Measurements from ENCODE around the gene STAU1.

Gene STAU1

DNA sequence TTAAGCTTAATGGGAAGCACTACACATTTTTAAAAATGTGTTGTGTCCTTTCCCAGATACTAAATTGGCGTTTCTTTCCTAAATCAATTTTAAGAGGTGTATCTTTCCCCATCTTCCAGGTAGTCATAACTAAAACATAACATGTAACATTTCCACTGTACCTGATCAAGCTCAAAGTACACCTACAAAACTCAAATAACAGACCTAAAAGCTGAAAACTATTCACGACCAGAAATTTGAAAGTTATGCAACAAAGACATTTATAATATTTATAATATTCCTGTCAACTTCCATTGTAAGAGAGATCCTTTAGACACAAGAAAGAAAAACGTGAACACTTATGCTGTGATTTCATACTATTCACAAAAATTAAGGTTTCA lies 3.5 kb downstream of the STAU1 start:
- TF ChIP-seq GATA2 (IDR thresholded peaks at IDR 0.05; ENCODE audit: low read depth, low read length): no peak
- no peak for TF ChIP-seq GATA3 (IDR thresholded peaks at IDR 0.05; ENCODE audit: low read depth, low read length)

DNA sequence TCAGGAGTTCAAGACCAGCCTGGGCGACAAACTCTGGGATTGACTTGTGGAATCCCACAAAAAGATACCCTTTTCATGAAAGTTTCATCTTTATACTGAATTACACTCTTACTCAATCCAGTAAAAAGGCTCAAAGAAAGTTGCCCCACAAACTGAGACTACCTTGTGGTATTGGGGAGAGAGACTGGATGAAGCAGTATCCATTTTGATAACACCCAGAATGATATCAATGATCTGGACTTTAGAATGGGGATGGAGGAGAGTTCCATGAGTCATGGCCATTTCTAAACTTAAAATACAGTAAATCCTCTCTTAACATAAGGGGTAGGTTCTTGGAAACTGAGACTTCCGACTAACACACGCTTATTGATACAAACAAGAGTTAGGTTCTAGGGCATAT lies 4.7 kb downstream of the STAU1 start:
- TF ChIP-seq GATA2 (IDR thresholded peaks at IDR 0.05; ENCODE audit: low read depth, low read length) (no peak), GATA3 (IDR thresholded peaks at IDR 0.05; ENCODE audit: low read depth, low read length) (no peak)

DNA sequence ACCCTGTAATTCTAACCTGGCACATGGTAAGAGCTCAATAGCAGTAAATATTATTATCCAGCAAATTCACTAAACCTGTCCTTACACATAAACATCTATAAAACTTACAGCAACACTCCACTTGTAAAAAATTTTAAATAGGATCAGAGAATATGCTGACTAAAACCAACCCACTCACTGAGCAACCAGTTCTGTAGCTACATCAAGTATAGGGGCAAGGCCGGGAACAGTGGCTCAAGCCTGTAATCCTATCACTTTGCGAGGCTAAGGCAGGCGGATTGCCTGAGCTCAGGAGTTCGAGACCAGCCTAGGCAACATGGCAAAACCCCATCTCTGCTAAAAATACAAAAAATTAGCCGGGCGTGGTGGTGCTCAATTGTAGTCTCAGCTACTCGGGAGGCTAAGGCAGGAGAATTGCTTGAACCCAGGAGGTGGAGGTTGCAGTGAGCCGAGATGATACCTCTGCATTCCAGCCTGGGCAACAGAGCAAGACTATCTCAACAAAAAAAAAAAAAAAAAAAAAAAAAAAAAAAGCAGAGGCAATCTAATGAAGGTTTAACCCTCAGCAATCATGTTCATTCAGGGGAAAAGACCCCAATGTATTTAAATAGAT lies 6.8 kb downstream of the STAU1 start:
- TF ChIP-seq GATA2 (IDR thresholded peaks at IDR 0.05; ENCODE audit: low read depth, low read length) (no peak), GATA3 (IDR thresholded peaks at IDR 0.05; ENCODE audit: low read depth, low read length) (no peak)

DNA sequence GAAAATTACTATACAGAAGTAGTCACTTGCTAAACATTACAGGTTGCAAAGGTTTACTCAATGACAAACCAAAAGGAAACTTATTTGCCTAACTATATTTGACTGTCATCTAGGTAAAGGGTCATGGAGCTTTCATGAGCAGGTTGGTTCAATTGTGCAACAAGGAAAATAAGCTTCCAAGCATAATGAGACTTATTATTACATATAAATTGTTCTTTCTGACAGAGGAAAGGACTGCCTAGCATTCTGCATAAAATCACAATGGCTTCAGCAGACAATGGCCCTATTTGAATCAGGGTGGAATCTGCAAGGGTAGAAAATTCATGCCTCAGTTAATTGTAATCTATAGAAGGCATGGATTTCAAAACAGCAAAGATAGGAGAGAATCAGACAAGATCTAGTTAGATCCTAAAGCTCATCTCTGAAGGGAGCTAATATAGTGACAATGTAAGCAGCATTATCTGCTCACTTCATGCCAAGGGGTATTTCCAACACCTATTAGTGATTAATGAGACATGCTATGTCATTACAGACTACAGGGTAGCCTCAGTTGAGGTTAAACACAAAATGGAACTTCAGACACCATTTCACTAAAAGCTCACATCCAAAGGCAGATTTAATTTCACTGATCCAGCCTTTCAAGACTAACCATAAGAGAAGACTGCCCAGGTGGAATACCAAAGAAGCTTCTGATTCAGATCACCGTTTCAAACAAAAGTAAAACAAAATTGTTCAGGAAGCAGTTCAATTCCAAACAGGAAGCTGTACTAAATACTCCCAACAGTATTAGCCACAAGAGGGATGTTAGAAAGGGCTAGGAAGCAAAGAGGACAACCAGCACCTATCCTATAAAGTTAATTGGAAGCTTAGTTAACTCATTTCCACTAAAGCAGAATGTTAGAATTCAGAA lies 8.5 kb downstream of the STAU1 start:
- TF ChIP-seq GATA2 (IDR thresholded peaks at IDR 0.05; ENCODE audit: low read depth, low read length) (no peak), GATA3 (IDR thresholded peaks at IDR 0.05; ENCODE audit: low read depth, low read length) (no peak)

DNA sequence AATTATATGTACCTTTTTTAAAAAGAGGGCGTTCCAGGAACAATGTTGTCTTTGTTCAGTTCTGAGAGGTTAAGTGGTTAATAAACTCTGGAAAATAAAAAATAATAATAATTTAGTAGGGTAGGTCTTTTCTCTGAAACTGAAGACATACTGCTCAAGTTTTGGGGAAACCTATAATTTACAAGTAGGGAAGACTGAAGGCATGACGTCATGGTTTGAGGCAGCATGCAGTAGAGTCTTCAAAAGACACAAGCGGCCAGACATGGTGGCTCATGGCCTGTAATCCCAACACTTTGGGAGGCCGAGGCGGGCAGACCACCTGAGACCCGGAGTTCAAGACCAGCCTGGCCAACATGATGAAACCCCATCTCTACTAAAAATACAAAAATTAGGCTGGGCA lies 14.0 kb downstream of the STAU1 start:
- TF ChIP-seq GATA2 (IDR thresholded peaks at IDR 0.05; ENCODE audit: low read depth, low read length) (no peak), GATA3 (IDR thresholded peaks at IDR 0.05; ENCODE audit: low read depth, low read length) (no peak)

DNA sequence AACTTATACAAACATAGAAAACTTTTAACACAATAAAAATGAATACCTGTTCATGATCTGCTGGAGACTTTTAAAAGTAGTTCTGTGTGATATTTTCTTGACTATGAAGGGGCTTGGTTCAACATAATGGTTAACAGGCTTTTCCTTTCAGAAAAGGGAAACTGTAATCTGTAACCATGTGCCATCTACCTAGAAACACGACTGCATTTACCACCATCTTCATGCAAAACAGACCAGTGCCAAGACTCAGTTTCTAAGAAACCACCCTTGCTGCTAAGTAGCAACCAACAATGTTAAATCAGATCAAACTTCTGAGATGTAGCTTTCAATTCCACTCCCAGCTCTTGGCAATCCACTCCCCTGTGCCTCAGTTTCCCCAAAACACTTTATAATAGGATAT lies 15.7 kb downstream of the STAU1 start:
- TF ChIP-seq GATA2 (IDR thresholded peaks at IDR 0.05; ENCODE audit: low read depth, low read length): no peak
- TF ChIP-seq GATA3 (IDR thresholded peaks at IDR 0.05; ENCODE audit: low read depth, low read length): no peak

DNA sequence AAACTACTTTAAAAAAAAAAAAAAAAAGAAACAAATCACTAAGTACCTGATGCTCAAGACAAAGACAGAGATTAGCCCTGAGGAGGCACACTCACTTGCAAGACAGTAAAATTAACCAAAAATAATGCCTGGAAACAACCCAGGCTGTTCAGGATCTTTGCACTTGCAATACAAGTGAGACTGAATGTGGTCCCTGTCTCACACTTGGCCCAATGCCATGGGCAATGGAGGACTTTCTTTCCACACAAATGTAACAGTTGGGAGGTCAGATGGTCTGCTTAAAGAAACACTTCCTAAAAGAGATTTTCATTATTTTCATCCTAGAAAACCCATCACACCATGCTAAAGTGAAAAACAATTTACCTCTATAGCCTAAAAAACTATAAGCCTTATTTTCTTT lies 16.2 kb downstream of the STAU1 start:
- TF ChIP-seq GATA3 (IDR thresholded peaks at IDR 0.05; ENCODE audit: low read depth, low read length) (no peak), GATA2 (IDR thresholded peaks at IDR 0.05; ENCODE audit: low read depth, low read length) (no peak)

DNA sequence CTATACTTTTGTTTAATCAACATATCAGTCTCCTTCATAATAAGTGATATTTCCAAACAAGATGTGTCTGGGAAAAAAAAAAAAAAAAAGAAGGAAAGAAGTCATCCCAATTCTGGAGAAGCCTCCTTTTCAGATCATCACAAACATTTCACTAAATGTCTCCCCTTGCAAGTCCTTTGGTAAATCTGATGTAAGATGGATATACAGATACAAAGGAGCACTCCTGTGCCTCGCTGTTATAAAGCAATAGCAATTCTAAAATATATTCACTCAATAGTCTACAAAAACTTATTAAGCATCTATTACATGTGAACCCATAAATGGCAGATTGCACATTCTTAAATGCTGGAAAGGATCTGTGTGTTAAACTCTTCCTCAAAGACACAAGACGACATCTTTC lies 17.4 kb downstream of the STAU1 start:
- no peak for TF ChIP-seq GATA2 (IDR thresholded peaks at IDR 0.05; ENCODE audit: low read depth, low read length)
- no peak for TF ChIP-seq GATA3 (IDR thresholded peaks at IDR 0.05; ENCODE audit: low read depth, low read length)

DNA sequence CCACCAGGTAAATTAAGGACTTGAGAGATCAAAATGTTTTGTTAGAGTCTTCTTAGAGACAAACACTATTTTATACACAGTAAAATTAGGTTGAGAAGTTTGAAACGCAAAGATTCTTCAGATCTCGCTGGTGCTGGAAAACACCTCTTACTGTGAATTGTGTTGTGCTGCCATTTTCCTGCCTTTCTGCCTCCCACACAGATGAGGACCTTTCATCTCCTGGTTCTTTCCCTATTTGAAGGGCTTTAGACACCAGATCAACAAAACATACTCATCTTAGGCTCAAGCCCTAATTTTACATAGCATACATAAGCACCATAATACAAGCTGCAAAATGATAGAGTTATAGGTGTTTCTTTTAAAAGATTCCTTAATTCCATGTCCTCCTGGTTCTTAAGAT lies 18.6 kb downstream of the STAU1 start:
- TF ChIP-seq GATA2 (IDR thresholded peaks at IDR 0.05; ENCODE audit: low read depth, low read length): no peak
- no peak for TF ChIP-seq GATA3 (IDR thresholded peaks at IDR 0.05; ENCODE audit: low read depth, low read length)

DNA sequence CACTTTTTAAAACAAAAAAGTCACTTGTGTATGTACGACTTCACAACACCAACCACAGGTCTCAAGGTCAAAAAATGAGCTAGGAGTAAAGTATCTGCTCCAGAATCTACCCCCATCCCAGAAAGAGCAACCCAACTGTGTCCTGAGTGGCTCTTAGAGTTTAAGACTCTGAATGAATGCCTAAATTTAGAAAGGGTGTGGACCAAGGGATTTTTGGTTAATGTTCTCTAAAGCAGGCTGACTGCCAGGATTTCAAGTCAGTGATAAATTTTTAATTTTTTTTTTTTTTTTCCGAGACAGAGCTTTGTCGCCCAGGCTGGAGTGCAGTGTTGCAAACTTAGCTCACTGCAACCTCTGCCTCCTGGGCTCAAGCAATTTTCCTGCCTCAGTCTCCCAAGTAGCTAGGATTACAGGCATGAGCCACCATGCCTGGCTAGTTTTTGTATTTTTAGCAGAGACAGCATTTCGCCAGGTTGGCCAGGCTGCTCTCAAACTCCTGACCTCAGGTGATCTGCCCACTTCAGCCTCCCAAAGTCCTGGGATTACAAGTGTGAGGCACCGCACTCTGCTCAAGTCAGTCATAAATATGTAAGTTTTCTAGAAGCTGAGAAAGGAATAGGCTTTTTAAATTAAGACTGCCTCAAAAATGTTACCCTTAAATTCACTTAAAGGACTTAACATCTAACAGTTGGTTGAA lies 20.2 kb downstream of the STAU1 start:
- TF ChIP-seq GATA2 (IDR thresholded peaks at IDR 0.05; ENCODE audit: low read depth, low read length): no peak
- no peak for TF ChIP-seq GATA3 (IDR thresholded peaks at IDR 0.05; ENCODE audit: low read depth, low read length)

DNA sequence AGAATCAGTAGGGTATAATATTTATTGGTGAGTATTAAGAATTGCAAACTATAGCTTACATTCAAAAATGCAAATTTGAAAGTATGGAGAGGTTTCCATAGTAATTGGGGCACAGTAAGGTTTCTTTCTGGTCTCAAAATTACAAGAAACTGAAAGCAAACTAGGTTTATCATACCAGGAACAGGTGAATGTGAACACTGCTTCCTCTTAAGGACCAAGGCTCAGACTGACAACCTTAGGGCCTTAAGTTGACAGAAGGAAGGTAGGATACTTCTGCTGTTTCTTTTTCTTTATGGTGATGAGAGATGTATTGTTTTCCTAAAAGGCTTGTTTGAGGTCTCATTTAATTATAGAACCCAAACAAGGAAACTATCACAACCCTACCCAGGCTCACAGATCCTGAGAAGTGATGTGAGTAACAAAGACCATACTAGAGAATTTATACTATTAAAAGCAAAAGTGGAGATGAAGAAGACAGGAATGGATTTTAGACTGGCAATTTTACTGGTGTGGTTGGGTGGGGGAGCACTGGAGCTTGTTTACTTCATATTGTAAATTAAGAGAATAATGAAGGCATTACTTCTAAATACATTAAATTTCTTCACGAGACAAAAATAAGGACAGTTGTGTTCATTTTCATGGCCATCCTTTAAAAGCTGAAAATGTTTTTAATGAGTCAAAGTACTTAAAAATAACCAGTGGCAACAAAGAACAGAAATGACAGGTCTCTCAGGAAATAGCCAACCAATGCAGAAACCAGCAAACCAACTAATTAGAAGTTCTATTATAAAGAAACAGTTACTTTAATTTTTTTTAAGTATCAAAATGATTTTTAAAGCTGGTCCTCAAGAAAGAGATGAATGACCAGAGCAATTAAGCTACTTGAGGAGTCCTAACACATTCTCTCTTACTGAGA lies 21.3 kb downstream of the STAU1 start:
- no peak for TF ChIP-seq GATA3 (IDR thresholded peaks at IDR 0.05; ENCODE audit: low read depth, low read length)

DNA sequence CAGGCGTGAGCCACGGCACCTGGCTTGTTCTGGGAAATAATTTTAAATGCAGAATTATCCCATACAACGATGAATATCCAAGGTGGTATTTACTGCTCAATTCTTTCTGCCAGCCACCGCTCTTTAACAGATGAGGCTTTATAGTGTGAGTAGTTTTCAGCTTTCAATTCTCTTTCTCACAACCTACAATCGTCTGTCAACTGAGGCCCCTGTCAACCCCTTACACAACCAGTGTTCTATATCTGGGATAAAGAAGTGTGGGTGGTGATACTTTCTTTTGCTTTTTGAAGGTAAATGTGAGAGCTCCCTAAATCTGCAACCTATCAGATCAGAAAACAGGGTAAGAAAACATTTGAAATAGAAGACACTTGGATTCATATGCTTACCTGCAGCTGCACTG lies 22.5 kb downstream of the STAU1 start:
- TF ChIP-seq GATA2 (IDR thresholded peaks at IDR 0.05; ENCODE audit: low read depth, low read length) (no peak), GATA3 (IDR thresholded peaks at IDR 0.05; ENCODE audit: low read depth, low read length) (no peak)

DNA sequence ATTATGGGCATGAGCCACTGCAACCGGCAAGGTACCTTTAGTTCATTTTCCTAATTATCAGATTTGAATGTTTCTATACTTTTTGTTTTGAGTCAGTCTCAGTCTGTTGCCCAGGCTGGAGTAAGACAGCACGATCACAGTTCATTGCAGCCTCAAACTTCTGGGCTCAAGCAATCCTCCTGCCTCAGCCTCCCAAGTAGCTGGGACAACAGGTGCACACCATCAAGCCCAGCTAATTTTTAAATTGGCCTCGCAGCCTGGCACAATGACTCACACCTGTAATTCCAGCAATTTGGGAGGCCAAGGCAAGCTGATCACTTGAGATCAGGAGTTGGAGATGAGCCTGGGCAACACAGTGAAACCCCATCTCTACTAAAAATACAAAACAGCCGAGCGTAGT lies 24.4 kb downstream of the STAU1 start:
- TF ChIP-seq GATA2 (IDR thresholded peaks at IDR 0.05; ENCODE audit: low read depth, low read length) (no peak), GATA3 (IDR thresholded peaks at IDR 0.05; ENCODE audit: low read depth, low read length) (no peak)

Measured in SH-SY5Y (cell line).